Umbilical cord (tissue), 2 donors: ENCODE results near the gene PRRT3. TPM values are rescaled to one million over a fixed set of nuclear protein-coding genes. Genes with fewer than 3 reads are reported as not detected.

Source experiments
- DNase-seq: peaks from one replicate; pipeline ENCODE4 v3.0.0-alpha.2; 2015; ENCODE audit warnings: low spot score
- total RNA-seq: library from RNA; depleted of rRNA; stranded (reverse); fragments of >200 nt; gene quantifications from one replicate; pipeline ENCODE4 v1.2.3, GENCODE V29; 2014; ENCODE audit warnings: low replicate concordance; ENCODE audit not compliant: insufficient read depth

PRRT3 gene
- 0.24 TPM for total RNA-seq

DNA sequence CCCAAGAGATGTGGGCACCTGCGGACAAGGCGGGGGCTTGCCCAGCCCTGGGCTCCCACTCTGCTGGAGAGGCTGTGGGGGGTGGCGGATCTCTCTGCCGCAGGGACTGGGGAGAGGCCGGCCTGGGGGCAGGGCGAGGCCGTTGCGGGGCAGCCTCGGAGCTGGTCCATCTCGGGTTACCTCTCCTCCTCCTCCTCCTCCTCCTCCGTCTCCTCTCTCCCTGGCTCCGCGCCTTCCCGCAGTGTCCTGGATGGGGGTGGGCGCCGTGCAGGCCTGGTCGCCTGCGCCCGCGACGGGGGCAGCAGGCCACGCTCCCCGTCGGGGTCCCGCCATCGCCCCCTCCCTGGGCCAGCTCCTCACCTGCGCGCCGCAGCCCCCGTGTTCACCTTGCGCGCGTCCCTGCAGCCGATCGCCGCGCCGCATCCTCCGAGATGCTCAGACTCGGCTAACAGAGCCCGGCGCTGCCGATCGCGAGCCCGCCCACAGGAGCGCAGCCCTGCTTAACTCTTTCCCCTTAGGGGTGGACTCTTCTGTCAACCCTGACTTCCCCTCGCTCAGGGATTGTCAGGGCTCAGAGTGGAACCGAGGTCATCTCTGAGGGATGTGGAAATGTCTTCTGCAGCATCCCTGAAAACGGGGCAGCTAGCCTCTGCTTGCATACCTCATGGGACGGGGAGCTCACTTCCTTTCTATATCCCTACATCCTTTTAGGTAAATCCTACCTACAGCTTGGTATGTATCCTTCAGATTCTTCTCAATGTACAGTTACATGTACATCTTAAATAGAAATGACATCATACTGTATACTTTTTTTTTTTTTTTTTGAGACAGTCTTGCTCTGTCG is at the start of gene PRRT3:
Gene PRRT3 (minus strand): TSS at position 447 of the 844 bp plus-strand sequence. CDS start 2,293 bp downstream, outside the sequence.
- DNase-seq = peak; percentile 34

GRCh38 chr3:10000686-10001085 is 48.5 kb upstream of the PRRT3 start:
- no peak for DNase-seq

DNA sequence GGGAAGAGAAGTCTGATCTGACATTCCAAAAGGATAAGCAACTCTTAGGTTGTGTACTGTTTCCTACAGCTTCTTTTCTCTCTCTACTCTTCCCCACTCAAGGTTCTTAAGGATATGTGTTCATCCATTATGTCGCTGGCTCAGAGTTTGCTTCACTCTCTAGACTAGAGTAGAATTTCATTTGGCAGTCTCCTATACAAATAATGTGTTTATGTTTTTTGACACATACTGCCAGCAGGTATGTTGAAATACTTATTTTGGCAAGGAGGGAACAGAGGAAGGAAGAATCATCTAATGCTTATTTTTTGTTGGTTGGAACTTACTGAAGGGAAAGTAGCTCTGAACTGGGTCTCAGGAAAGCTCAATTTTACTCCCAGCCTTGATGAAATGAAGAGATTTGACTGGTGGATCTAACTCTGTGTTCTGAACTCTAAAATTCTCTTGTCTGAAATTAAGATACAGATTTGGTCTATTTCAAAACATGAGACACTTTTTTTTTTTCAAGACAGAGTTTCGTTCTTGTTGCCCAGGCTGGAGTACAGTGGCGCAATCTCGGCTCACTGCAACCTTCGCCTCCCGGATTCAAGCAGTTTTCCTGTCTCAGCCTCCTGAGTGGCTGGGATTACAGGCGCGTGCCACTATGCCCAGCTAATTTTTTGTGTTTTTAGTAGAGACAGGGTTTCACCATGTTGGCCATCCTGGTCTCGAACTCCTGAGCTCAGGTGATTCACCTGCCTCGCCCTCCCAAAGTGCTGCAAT is 42.1 kb upstream of the PRRT3 start:
- no peak for DNase-seq

DNA sequence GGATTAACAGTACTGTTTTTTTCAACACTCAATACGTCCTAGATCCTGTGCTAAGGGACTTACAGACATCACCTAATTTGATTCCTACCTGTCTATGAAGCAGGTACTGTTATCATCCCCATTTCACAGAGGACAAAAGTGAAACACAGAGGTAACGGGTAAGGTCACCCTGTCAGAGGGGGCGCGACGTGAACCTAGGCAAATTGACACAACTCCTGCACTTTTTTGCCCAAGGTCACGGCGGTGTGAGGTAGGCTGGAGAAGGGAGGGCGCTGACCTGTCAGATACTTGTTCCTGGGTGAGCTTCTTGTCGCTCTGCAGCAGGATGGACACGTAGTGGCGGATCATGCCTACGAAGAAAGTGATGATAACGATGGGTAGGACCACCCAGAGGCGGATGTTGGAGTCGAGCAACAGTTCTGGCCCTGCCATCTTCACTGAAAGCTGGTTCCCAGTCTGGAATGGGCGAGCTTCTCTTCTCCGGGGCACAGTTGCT is 34.1 kb upstream of the PRRT3 start:
- no peak for DNase-seq

DNA sequence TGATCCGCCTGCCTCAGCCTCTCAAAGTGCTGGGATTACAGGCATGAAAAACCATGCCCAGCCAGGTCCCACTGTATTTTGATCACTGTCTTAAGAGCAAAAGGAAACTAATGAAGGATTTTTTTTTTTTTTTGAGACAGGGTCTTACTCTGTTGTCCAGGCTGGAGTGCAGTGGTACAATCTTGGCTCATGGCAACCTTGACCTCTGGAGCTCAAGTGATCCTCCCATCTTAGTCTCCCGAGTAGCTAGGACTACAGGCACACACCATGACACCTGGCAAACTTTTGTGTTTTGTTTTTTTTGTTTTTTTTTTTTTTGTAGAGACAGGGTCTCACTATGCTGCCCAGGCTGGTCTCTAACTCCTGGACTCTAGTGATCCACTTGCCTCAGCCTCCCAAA is 28.0 kb upstream of the PRRT3 start:
- DNase-seq = no peak

DNA sequence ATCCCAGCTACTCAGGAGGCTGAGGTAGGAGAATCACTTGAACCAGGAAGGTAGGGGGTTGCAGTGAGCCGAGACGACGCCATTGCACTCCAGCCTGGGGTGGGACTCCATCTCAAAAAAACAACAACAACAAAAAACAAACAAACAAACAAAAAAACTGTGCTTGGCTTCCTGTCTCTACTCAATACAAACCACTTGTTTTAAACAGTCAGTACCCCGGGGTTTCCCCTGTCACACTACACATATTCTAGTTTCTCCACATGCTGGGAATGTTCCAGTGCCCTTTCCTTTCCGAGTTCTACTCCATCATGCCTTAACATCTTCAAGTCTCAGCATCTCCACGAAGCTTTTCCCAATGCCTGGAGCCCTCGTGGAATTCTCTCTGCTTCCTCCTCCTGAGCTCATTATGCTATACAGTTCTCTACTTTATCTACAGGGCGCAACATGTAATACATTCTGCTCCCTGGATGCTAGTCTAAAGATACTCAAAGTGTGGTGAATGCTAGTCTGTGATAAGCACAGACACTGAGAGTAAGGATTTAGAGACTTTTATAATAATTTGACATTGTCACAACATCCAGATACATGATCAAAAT is 26.6 kb upstream of the PRRT3 start:
- DNase-seq = no peak

DNA sequence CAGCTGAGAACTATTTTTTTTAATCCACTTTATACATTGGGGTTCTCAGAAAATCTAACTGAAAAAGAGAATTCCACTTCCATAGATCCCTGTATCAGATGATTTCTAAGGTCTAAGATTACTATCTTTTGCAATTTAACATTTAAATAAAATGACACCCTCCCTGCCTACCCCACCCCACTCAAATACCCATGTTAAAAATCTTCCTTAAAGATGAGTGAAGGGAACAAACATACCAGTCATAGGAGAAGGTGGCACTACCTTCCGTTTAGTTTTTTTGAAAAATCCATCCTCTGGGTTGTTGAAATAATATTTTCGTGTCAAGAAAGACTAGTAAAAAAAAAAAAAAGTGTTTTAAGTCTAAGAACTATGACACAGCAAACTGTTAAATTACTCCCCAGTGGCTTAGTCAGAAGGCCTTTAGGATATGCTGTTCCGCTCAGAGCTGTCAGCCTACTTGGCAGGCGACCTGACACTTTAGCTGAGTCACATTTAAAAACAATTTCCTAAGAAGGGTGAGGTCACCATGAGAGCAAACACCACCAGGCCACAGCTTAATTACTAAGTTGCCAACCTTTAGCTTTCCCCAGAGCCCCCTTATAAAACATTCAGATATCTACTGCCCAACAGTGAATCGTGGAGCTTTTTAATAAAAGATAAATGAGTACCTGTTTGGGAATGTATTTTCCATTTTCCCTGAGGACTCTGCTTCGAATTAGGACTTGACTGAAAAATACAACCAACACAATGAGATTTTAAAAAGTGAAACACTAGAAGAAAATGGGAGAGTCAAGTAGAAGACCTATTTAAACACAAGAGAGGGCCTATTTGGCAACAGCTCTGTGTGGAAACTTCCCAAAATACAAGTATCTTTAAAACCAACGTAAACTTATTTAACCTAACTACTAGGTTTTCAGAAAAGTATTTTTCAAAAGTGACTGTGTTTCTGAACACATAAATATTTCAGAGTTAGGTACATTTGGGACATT is 24.8 kb upstream of the PRRT3 start:
- DNase-seq = peak; percentile 23

GRCh38 chr3:9970020-9970652 is 17.9 kb upstream of the PRRT3 start:
- no peak for DNase-seq

- DNase-seq = no peak
These were observed 17.4 kb upstream of the PRRT3 start for GRCh38 chr3:9969632-9970019.

GRCh38 chr3:9966841-9967240 is 14.6 kb upstream of the PRRT3 start:
- no peak for DNase-seq

- DNase-seq = no peak
These were observed 13.1 kb upstream of the PRRT3 start for GRCh38 chr3:9965200-9965875.

- DNase-seq = no peak
These were observed 5.0 kb upstream of the PRRT3 start for GRCh38 chr3:9957214-9957613.

GRCh38 chr3:9955611-9956352 is 3.6 kb upstream of the PRRT3 start:
- DNase-seq = no peak

DNA sequence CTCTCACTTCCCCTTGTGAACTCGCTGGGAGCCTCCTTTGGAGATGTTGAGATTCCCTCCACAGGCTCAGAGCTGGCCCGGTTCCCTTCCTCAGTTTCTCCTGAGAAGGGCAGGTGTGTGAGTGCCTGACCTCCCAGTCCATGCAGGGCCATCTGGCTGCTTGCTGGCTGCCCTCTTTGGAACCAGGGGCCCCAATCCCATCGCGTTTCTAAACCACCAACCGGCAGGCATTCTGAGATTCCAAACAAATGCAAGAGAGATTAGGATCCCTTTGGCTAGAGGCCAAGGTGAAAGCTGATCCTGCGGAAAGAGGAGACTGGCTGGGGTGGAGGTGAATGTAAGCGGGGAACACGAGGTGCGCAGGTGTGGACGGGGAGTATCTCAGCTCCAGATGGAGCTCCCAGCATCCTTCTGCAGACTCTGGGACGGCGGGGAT is 2.9 kb upstream of the PRRT3 start:
- DNase-seq = no peak

DNA sequence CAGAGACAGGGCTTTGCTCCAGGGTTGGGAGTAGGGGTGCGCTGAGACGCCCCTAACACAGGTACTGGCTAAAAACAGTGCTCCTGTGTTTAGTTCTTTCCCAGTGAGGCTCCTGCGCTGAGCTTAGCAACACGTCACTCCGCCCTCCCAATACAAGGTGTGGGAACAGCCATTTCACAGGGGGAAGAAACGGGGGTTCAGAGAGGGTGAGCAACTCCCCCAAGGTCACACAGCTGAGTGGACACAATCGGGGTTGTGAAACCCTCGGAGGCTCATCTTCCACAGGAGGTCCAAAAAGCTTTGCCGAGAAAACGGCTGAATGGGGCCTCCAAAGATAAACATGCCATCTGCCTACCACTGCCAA is 628 bp downstream of the PRRT3 start:
- DNase-seq = no peak

DNA sequence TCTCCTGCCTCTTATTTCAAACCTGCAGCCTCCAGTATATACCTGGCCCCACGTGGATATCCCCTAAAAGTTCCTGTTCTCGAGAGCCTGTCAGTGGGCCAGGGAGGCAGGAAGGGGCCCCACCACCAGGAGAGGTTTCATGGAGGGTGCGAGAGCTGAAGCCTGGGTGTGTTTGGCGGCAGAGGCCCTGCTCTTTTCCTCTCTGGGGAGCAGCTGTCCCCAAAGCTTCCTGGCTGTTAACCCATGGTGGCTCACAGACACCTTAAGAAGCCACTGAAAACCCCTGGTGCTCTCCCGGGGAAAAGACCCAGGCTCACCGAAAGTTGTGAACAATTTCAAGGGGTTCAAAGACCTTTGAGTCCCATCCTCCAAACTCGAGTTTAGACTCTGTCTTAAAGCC is 1.1 kb downstream of the PRRT3 start:
- DNase-seq = no peak

DNA sequence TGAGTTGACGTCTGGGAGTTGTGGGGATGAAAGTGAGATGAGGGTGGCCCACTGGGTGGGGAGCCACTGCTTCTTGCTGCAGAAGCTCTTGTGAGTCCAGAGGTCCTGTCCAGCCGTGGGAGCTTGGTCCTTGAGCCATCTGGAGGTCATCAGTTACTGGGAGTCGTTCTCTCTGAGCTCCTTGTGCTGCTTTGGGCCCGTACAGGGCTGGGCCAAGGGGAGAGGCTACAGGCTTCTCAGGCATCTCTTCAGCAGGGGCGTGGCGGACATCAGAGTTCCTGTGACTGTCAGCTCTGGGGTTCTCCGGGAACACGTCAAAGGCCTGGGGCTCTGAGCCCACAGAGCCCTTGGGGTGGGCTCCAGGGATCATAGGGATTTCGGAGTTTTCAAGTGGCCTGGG is 2.6 kb downstream of the PRRT3 start:
- DNase-seq = no peak

DNA sequence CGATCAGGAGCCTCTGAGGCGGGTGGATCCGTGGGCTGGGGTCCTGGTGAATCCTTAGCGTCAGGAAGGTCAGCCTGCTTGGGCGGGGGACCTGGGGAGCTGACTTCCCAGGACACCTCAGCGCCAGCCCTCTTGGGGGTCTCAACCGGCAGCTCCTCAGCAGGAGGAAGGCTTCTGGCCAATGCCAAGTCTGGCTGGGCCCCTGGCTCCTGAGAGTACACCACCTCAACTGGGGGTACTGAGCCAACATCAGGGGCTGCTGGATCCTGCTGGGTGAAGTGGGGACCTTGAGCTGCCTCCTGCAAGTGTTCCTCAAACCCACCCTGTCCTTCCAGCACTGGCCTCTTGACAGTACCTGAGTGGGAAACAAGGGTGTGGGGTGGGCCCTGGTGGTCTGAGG is 3.1 kb downstream of the PRRT3 start:
- DNase-seq = no peak

GRCh38 chr3:9948586-9948985 is 3.6 kb downstream of the PRRT3 start:
- no peak for DNase-seq
